Right lobe of liver (tissue), 6 donors: ENCODE measurements around the gene KIF25. TPM values are rescaled to one million over a fixed set of nuclear protein-coding genes. Genes with fewer than 3 reads are reported as not detected.
"Not testable (repeated sequence)": the region's sequence is repeated elsewhere in the genome, so short reads cannot be mapped to it uniquely, and the experiment has no call there.

Experiments used
- ATAC-seq, 4 donors: fragments of 200-7000 bp; cut with Tn5 transposase; one replicate each; pipeline ENCODE4 v1.9.1; 2020; ENCODE audit warnings: mild to moderate bottlenecking in 4 of 4, moderate library complexity in 4 of 4
- DNase-seq, 3 donors: peaks; one replicate each; pipeline ENCODE4 v3.0.0-alpha.2; 2020
- H3K27ac ChIP-seq, 3 donors: fragments of 200-600 bp; one replicate each; pipeline ENCODE4 v1.8.0; 2022
- H3K27me3 ChIP-seq, 2 donors: fragments of 200-600 bp; one replicate each; pipeline ENCODE4 v1.8.0; 2022
- H3K36me3 ChIP-seq, 4 donors: fragments of 200-600 bp; sonication (generic) in 1 of 4; one replicate each; pipeline versions ENCODE4 v1.5.1 to v1.8.0; 2017 to 2022; ENCODE audit warnings: control low read depth in 1 of 4
- H3K4me1 ChIP-seq, 4 donors: fragments of 200-600 bp; sonication (generic) in 1 of 4; one replicate each; pipeline versions ENCODE4 v1.5.1 to v1.8.0; 2017 to 2022; ENCODE audit warnings: control low read depth in 1 of 4
- H3K4me3 ChIP-seq, 3 donors: fragments of 200-600 bp; one replicate each; pipeline ENCODE4 v1.8.0; 2022
- H3K9me3 ChIP-seq, 4 donors: fragments of 200-600 bp; sonication (generic) in 1 of 4; one replicate each; pipeline versions ENCODE4 v1.5.1 to v1.8.0; 2017 to 2022; ENCODE audit warnings: control low read depth in 1 of 4
- POLR2A ChIP-seq: fragments of 450-650 bp; IDR thresholded peaks from one replicate; pipeline ENCODE4 v1.6.1; 2017; ENCODE audit warnings: antibody characterized with exemption, mild to moderate bottlenecking
- WGBS: methylation state at CpG from one replicate; pipeline ENCODE4 v1.1.6; 2018; ENCODE audit warnings: low coverage, low lambda C conversion rate; ENCODE audit not compliant: insufficient coverage; ENCODE audit errors: missing lambda C conversion rate; 5-methylcytosine and 5-hydroxymethylcytosine counted together
- intact Hi-C, 2 donors: fragments of 100-400 bp; cut with DNase I; formaldehyde crosslinking; loops; one replicate each; pipeline versions ENCODE4 v1.11.2 to v1.14.1; 2022
- total RNA-seq, 6 experiments: library from RNA; depleted of rRNA in 2 of 6; stranded (reverse); fragments of >200 nt in 2 of 6; fragmentation: NEBNext Ultra II Directional in 3 of 6; extraction: Animal tissue kit (Norgen Biotek cat#: 25700) in 3 of 6; gene quantifications; one replicate each; pipeline versions ENCODE4 v1.1.0 to v1.2.4, GENCODE V29; 2016 to 2023
- TF ChIP-seq, protein P1 (sequence below), 4 donors: fragments of 200-600 bp in 3 of 4; fragments of 450-650 bp in 1 of 4; IDR thresholded peaks; one replicate each; pipeline versions ENCODE4 v1.5.1 to v1.8.0; 2016 to 2022; ENCODE audit warnings: antibody characterized with exemption in 4 of 4, mild to moderate bottlenecking in 2 of 4
- donor health status: DM: no; HTN: yes; CAD: no.
- donor health status: DM: no; HTN: no; CAD: no.
- donor health status: DM: no; HTN: no; CAD: no.
- donor health status: DM: no; HTN: yes; CAD: no.
- donor health status: DM: no; HTN: yes; CAD: no.

The KIF25 gene
- total RNA-seq, 6 experiments from 2014 or later = 0.15 TPM; not detected in 5

DNA sequence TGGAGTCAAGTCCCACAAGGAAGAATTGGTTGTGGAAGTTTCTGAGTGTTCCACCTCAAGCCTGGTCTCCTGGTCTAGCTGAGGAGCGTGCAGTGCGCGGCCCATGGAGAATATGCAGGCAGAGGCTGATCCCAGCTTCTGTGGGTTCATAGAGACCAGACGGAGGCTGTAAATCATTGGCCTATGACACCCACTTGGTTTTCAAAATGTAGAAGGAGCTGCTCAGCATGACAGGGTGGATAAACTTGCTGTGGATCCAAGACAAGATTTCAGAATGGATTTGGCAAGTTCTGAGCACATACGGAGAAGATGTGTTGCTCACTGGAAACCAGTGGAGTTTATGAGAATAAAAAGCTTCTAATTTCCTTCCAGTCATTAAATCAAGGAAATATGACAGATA lies 744 bp downstream of the KIF25 start:
- ATAC-seq (no peak), DNase-seq (no peak)
- 80% methylated on average over 2 of the region's 5 CpGs for WGBS
- H3K27ac ChIP-seq = no peak overlapping the region
- no peaks in the 10 kb centered on the region for H3K27me3 ChIP-seq
- H3K4me3 ChIP-seq = no peak overlapping the region
- H3K9me3 ChIP-seq = no peaks in the 10 kb centered on the region
- no peaks in the 10 kb centered on the region for H3K4me1 ChIP-seq
- no peaks in the 10 kb centered on the region for H3K36me3 ChIP-seq
- no peak for TF ChIP-seq POLR2A
- TF ChIP-seq, protein P1, sequence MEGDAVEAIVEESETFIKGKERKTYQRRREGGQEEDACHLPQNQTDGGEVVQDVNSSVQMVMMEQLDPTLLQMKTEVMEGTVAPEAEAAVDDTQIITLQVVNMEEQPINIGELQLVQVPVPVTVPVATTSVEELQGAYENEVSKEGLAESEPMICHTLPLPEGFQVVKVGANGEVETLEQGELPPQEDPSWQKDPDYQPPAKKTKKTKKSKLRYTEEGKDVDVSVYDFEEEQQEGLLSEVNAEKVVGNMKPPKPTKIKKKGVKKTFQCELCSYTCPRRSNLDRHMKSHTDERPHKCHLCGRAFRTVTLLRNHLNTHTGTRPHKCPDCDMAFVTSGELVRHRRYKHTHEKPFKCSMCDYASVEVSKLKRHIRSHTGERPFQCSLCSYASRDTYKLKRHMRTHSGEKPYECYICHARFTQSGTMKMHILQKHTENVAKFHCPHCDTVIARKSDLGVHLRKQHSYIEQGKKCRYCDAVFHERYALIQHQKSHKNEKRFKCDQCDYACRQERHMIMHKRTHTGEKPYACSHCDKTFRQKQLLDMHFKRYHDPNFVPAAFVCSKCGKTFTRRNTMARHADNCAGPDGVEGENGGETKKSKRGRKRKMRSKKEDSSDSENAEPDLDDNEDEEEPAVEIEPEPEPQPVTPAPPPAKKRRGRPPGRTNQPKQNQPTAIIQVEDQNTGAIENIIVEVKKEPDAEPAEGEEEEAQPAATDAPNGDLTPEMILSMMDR (IDR thresholded peaks at IDR 0.05) = no peak
- intact Hi-C loops = no loop called here

DNA sequence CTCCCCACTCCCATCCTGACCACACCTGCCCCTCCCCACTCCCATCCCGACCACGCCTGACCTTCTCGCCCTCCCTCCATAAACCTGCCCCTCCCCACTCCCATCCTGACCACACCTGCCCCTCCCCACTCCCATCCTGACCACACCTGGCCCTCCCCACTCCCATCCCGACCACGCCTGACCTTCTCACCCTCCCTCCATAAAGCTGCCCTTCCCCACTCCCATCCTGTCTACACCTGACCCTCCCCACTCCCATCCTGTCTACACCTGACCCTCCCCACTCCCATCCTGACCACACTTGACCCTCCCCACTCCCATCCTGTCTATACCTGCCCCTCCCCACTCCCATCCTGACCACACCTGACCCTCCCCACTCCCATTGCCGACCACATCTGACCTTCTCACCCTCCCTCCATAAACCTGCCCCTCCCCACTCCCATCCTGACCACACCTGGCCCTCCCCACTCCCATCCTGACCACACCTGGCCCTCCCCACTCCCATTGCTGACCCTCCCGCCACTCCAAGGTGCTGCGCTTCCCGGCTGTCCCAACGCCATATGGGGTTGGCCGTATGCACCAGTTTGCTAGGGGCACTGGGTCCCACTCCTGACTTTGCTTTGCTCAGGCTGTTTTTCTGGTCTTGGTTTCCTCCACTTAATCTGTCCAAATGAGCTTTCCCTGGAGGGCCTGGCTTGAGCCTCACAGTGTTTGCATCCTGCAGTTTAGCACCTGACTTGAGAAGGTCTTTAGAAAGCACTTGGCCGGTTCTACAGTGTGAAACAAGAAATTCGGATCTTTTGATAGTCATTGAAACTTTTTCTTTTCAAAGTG lies 2.9 kb downstream of the KIF25 start:
- ATAC-seq (no peak), DNase-seq (no peak)
- Histone ChIP-seq H3K36me3 (no peaks in the 10 kb centered on the region), H3K27ac (no peak overlapping the region), H3K9me3 (no peaks in the 10 kb centered on the region), H3K4me3 (no peak overlapping the region), H3K27me3 (no peaks in the 10 kb centered on the region), H3K4me1 (no peaks in the 10 kb centered on the region)
- WGBS = 88% methylated on average over 13 of the region's 13 CpGs
- intact Hi-C loops = no loop called here
- TF ChIP-seq, protein P1 (IDR thresholded peaks at IDR 0.05) = no peak
- no peak for TF ChIP-seq POLR2A

DNA sequence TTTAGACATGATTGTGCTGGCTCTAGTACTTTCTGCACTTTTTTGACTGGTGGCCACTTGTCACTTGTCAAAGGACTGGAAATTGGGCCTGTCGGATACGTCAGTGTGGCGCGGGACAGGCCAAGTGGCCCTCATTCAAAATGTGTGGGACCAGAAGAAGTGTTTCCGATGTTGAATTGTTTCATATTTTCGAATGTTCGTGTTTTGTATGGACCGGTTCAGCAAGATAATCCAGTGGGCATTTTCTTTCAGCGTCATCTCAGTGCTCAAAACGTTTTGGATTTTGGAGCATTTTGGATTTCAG lies 3.5 kb downstream of the KIF25 start:
- H3K9me3 ChIP-seq = no peaks in the 10 kb centered on the region
- no peak for TF ChIP-seq POLR2A
- TF ChIP-seq, protein P1 (IDR thresholded peaks at IDR 0.05) = no peak
- H3K4me3 ChIP-seq = no peak overlapping the region
- DNase-seq (no peak), ATAC-seq (no peak)
- H3K4me1 ChIP-seq = no peaks in the 10 kb centered on the region
- no peaks in the 10 kb centered on the region for H3K27me3 ChIP-seq
- intact Hi-C loops = no loop called here
- H3K27ac ChIP-seq = no peak overlapping the region
- WGBS = 71% methylated on average over 10 of the region's 10 CpGs
- no peaks in the 10 kb centered on the region for H3K36me3 ChIP-seq

DNA sequence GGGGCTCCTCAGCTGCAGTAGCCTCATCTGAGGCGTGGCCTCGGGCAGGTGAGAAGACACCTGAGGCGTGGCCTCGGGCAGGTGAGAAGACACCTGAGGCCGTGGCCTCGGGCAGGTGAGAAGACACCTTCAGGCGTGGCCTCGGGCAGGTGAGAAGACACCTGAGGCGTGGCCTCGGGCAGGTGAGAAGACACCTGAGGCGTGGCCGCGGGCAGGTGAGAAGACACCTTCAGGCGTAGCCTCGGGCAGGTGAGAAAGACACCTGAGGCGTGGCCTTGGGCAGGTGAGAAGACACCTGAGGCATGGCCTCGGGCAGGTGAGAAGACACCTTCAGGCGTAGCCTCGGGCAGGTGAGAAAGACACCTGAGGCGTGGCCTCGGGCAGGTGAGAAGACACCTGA lies 4.0 kb downstream of the KIF25 start:
- H3K27ac ChIP-seq, ATAC-seq, intact Hi-C loops, H3K4me1 ChIP-seq, H3K9me3 ChIP-seq, H3K36me3 ChIP-seq, DNase-seq, H3K27me3 ChIP-seq, H3K4me3 ChIP-seq: not testable (repeated sequence)
- WGBS = 79% methylated on average over 2 of the region's 21 CpGs

DNA sequence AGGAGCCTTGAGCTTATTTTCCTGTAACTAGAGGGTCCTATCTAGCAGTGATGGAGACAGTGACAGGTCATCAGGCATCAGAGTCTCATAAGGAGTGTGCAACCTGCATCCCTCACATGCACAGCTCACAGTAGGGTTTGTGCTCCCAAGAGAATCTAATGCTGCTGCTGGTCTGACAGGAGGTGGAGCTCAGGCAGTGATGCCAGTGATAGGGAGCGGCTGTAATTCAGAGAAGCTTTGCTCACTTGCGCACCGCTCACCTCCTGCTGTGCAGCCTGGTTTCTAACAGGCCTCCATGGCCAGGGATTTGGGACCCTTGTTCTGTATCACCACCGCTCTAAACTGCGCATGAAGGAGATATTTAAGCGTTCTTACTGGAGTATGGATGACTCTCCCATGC lies 5.3 kb downstream of the KIF25 start:
- Histone ChIP-seq H3K4me3 (no peak overlapping the region), H3K36me3 (no peaks in the 10 kb centered on the region), H3K27me3 (no peaks in the 10 kb centered on the region), H3K9me3 (no peaks in the 10 kb centered on the region), H3K4me1 (no peaks in the 10 kb centered on the region), H3K27ac (no peak overlapping the region)
- intact Hi-C loops = no loop called here
- DNase-seq (no peak), ATAC-seq (no peak)
- no peak for TF ChIP-seq POLR2A
- TF ChIP-seq, protein P1 (IDR thresholded peaks at IDR 0.05) = no peak
- WGBS = 83% methylated on average over 4 of the region's 6 CpGs
